Activated T-cell treated with anti-CD3 and anti-CD28 coated beads, Interleukin-2, amount 50 U/mL, for 48 hours (primary cell): ENCODE data around the gene NSL1.

Source experiments
- DNase-seq, 2 experiments: peaks; one replicate each; pipeline ENCODE4 v3.0.0-alpha.2; 2020

Gene NSL1

DNA sequence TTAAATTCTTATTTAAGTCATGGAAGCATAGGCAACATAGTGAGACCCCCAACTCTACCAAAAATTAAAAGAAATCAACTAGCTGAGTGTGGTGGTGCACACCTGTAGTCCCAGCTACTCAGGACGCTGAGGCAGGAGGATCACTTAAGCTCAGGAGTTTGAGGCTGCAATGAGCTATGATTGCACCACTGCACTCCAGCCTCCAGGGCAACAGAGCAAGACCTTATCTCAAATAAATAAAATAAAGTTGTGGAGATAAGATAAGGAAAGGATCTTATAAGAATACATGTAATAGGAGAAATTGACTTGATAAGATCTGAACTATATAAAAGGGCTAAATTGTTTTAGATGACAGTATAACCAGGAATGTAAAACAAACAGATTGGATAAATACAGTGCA, 89.7 kb downstream of the NSL1 start:
- peak in 1 of 2 experiments; percentile 25 for DNase-seq

DNA sequence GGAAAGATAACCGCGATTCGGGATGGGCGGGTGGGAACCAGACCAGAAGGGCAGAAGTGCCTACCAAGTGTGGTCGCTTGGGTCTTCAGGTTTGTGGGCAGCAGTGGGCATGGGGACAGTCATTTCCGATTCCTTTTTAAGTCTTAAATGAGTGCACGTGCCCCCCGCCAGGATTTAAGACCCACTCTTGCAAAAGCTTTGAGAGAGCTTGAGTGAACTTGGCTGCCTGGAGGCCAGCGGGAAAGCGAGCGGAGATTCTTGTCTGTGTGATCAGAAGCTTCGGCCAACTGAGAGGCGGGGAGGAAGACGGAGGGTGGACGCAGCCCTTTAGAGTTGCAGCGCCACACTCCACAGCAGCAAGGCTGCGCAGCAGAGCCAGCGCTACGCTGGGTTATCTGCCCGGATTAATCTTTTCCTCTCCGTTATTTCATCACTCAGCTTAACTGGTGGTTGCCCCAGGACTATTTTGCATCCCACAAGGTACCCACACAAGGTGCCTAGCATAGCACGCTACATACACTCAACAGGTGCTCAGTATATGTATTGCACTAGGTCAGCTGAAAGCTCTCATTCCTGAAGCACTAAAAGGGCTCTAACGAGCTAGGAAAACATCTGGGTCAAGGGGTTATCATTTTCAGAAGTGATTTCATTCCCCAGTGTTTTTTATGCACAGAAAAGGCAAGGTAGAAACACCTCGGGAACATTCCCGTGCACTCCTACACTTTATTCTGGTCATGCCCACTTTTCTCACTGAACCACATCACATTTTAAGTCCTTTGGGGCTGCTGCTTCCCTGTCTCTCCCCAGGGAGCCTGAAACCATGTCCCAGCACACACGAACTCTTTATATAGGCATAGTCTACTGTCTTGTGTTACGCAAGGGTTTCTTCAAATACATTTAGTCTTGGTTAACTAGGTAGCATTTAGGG, 90.4 kb downstream of the NSL1 start:
- peak; percentile 66 to 70 for DNase-seq

DNA sequence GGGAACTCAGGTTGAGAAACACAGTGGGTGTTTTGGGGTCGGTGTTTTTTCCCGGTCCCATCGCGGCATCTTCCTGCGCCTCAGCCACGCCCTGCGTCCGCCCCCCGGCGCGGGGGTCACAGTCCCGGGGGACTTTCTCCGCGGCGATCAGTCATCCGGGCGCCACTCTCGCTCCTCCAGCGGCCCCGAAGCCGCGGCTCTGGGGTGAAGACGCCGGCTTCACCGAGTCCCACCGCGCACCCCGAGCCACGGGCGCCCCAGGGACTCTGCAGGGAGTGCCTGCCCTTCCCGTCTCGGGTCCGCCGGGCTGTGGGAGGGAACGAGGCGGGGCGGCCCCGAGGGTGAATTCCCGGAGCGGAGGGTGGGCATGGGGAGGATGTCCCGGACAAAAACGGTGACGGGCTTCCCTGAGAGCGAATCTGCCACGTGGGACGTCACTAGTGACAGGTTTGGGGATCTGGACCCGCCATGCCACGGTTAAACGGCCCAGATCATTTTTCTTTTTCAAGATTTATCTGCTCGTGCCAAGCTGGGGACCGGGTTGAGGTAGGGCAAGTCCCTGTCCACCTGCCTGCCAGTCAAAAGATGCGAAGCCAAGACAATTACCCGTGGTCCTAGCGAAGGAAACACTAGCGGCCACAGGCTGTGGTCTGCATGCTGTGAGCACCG, 91.2 kb downstream of the NSL1 start:
- peak; percentile 84 to 87 for DNase-seq

DNA sequence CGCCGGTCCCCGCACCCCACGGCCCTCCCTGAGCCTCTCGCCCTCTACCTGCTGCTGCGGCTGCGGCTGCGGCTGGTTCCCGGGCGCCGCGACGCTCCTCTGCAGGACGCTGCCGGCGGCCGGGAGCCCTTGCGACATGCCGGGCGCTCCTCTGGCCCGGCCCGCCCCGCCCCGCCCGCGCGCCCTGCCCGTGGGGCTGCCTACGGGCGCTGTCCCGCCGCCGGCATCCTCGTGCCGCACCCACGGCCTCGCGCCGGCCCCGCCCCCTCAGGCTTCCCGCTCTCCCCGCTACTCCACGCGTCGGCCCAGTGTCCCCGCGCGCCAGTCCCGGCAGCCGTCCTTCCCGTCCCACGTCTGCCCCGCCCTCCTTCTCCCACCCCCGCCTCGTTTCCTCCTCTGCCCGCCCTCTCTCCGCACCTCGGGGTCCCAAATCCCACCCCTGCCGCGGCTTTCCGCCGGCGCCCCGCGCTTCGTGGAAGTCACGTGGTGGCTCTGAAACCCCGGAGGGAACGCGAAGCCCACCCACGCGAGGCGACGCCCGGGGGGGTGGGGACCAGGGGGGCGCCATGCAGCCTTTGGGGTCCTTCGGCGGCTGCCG, 91.9 kb downstream of the NSL1 start, which contains the start of gene BATF3:
BATF3 (minus strand) TSS at position 216 of the 598 bp plus-strand sequence; CDS start at position 138, 78 bp downstream.
- DNase-seq: no peak

DNA sequence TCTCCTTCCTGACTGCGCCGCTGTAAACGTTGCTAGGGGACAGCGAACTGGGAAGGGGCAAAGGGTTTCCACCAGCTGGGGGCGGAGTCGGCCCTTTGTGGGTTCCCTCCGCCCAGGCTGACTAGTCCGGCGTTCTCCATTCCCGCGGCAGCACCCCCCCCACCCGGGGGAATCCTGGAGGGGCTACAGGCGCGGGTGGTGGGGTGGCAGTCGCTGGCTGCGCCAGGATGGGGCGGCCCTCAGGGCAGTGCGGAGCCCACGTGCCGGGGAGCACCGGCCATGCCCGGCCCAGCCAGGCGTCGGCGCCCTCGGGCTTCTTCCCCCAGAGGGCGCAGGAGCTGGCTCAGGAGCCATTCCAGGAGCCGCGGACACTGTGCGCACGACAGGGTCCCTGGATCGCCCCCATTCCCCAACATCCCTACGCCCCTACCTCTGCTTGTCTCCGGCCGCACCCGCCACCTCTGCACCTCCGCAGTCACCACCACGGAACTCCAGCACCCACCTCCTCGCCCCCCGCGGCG, 92.4 kb downstream of the NSL1 start:
- peak; percentile 82 to 85 for DNase-seq

DNA sequence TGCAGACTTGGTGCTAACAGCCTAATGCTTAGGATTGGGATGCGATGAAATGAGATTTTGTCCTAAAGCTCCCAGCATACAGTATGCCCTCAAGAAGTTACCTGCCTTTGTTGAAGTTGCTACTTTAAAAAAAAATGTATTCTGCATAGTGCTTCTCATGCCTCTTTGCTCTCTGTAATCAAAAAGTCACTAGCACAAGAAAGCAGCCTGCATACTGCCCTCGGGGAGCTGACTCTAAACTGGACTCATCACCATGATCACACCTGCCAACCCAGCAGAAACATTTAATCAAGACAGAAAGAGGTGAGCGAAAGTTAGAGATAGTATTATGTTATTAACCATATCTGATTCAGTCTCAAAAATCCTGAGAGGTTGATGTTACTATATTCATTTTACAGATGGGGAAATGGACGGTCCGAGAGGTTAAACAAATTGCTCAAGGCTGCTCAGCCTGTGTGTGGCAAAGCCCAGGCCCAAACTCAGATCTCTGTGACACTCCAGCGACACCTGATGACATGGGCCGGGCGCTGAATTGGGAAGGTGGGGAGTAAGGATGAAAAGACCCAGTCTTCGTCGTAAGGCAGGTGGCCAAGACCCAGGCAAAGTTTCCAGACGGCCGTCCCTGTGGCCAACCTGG, 93.0 kb downstream of the NSL1 start:
- DNase-seq: no peak

DNA sequence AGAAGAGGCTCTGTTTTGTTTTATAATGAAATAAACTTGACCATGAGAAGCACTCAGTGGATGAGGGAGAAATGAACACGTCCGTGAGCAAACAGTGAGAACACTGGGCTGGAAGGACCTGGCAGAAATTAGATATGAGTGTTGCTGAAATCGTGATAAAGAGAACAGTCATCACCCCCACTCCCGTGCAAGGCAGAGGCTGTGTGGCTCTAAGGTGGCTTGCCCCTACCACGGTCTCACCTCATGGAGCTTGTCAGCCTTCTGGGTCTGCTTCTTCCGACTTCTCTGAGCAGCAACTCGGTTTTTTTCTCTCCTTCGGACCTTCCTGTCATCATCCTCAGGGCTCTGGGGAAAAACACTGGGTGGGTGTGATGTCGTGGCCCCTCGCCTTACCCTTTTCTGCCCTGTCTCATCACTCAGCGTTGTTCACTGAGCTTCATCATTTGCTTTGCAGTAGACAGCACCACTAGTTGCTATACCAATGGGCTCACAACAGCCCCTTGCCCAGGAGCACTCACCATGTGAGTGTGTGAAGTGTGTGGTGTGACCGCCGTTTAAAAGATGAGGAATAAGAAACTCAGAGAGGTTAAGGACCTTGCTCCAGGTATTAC, 94.8 kb downstream of the NSL1 start:
- DNase-seq: peak in 1 of 2 experiments; percentile 49

DNA sequence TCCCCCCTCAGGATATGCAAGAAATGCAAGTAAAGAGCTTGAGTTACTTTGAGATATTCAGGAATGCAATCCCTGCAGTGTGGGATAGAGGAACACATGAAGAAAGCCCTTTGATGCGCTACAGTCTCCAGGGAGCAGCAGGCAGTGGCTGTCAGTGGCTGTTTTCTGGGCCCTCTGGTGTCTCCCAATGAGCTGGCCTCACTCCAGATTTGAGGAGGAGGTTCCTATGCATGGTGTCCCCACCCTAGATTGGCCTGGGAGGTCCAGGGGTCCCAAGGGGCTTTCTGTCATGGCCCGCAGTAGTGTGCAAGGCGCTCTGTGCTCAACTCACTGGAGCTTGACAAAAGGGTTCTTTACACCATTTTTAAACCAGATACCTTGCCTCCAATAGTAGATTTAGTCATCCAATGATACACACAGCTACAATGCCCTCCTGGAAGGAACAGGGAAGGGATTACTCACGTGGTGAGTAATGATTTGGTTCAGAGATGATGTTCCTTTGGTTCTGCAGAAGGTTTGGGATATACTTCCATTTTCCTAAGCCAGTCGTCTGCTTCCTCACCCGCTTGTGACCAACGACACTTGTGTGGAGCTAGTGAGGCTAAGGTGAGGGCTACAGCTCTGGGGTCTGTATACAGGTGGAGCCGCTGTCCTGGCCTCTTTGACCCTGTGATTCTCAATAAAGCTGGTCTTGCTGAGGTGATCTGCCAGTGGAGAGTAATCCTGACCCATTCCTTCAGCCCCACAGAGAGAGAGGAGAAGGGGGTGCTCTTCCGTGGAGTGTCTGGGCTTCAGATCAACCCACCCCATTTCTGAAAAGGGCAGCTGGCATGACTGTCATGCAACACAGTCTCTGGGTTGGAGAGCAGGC, 98.6 kb downstream of the NSL1 start:
- DNase-seq: no peak

DNA sequence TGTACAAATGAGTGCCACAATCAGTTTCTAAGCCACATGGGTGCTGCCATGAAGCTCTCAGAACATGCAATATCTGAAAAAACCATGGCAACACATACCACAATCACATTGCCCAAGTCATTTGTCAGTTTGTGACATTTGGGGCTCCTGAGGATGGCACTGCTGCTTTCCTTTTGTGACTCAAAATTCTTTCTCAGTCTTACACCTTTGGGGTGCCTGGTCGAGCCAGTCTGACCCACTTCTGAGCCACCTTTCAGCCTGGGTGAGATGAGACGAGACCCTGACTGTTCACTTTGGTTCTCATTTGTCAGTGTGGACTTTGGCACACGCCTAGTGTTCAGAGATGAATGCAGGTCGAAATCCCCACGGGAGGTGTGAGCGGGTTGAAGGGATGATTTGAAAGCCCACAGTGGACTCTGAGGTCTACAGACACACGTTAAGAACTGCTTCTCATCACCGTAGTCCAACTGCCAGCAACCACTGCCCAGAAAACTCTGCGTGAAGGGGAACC, 100.0 kb downstream of the NSL1 start:
- DNase-seq: peak; percentile 67 to 68

DNA sequence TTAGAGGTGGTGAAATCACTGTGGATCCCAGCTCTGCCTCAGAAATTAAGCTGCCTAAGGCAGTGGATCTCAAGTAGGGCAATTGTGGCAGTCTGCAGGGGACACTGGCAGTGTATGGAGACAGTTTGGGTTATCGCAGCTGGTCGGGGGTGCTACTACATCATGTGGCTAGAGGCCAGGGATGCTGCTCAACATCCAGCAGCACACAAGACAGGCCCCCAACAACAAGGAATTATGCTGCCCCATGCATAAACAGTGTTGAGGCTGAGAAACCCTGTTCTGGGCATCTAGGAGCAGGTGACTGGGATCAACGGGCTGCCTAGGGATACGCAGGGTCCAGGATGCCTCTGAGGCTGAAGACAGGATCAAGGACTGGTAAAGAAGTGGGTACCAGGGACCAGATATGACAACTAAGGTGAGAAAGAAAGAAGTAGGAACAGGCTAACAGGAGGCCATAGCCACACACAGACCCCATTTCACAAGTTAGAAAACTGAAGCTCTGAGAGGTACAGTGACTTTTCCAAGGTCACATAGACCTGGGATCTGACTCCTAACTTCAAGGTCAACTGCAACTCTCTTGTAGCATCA, 100.7 kb downstream of the NSL1 start:
- DNase-seq: no peak

DNA sequence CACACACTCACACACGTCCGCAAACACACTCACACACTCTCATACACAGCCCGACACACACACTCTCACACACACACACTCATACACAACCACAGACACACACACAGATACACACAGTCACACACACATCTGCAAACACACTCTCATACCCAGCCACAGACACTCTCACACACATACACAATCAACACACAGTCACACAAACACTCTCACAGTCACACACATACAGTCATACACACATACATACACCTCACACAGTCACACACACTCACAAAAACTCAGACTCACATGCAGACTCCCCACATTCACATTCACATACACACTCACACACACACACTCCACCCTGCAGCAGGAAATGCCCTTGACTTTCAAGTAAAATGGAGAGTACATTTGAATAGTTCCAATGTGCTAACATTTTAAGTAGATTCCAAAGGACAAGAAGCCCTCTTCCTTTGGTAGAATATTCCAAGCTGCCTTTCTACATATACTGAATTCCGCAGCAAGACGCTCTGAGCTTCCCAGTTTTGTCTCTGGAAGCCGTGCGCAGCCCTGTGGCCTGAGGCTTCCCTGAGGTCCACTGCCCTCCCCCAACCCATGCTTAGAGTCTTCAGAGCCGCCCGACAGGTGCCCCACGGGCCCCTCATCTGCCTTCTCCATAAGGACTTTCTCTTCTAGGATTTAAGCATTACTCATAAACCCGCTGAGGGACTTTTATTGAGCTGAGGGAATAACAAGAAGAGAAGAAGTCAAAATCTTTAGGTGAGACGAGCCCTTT, 101.6 kb downstream of the NSL1 start:
- no peak for DNase-seq

DNA sequence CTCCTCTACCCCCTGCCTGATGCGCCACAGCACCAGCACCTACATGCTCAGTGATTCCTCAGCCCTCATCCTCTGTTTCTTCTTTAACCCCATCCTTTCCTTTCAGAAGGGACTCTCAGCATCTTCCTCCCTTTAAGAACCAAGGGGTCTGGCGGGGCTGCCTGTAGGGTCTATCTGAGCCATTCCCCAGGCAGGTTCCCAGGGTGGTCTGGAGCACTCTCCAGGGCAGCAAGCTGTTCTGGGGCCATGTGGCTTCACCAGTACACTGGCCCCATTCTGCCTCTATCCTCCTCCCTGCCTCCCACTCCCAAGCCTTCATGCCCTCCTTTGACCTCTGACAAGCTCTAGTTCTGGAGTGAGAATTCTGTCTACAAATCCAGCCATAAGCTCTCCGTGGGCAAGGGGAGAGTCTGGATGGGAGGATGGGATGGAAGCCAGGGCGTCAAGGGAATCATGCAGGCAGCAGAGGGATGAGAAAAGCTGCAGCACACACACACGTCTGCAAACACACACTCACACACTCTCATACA, 102.3 kb downstream of the NSL1 start:
- DNase-seq: no peak

DNA sequence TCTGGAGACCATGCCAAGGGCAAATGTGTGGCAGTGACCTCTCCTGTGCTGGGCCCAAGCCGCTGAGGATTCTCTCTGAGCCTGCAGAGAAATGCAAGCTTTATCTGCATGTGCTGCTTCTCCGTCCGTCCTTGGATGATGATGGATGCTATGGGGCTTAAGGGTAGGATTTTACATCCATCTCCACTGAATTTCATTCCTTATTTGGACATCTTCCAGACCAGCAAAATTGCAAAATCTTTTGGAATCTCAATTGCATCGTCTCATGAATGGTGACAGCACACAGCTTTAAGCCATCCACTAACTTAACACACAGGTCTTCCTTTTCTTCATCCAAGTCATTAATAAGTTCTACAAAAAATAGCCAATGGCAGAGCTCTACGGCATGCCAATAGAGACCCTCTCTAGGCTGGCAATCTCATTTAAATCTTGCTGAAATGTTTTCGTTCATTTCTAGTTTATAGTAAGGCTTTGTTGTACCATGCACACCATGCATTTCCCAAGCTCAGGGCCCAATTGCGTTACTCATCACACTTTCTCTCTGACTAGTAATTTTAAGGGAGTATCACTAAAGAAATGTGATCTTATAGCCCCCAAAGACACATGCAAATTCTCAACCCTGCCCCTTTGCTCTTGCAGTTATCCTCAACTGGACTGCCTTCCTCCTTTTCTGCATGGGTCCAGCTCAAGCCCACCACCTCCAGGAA, 103.1 kb downstream of the NSL1 start:
- no peak for DNase-seq

DNA sequence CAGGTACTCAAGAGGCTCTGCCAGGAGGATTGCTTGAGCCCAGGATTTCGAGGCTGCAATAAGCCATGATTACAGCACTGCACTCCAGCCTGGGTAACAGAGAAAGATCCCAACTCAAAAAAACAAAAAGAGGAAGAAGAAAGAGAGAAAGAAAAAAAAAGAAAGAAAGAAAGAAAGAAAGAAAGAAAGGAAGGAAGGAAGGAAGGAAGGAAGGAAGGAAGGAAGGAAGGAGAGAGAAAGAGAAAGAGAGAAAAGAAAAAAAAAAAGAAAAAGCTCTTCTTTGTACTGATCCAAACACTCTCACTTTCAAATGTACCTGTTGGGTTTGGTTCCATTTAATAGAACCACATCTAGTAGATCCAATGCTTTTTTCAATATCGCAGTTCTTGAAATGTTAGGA, 103.8 kb downstream of the NSL1 start:
- no peak for DNase-seq

DNA sequence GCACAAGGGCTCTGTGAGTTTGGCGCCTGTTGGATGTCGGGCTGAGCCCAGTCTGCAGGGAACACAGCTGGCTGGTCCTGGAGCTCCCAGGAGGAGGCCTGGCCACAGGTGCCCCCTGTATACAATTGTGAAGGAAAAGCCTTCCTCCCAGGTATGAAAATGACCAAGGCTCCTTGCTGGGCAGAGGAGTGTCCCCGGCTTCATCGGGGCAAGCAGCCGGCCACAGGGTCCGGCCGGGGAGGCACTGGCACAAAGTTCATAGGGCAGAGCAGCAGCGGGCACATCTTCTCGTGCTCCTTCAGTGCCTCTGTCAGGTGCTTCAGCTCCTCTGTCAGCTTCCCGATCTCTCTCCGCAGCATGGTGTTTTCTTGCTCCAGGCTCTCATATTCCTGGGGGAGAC, 105.0 kb downstream of the NSL1 start:
- DNase-seq: no peak

DNA sequence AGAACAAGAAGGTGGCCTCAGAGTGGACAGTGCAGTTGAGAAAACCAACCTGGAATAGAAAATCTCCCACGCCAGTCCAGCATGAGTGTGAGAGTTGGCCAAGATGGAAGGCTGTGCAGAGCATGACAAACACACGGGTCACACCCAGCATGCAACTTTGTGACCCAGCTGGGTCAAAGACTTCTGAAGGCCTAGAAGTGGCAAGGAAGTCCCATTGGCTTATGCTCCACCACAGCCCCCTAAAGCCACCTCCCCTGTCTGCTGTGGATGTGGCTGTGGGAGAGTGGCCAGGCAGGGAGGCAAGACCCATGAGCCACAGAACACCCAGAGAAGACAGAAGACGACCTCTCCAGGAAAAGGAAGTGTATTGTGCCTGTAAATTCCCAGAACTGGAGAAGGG, 105.5 kb downstream of the NSL1 start:
- DNase-seq: no peak

DNA sequence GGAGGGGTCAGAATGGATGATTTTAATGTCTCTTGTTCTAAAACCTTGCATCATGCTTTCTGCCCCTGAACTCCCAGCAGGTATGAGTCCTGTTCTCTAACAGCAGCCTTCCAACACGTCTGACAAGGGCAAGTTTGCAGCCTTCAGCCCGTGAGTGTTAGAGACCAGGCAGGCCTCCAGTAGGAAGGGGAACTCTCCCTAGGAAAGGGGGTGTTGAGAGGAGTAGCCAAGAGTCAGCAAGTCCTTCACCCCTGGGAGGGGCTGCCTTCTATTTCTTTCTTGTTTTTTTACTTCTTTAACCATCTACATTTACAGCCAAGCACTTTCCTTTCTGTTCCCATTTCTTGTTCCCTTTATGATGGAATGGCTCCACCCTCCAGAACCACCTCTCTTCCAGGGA, 106.1 kb downstream of the NSL1 start:
- DNase-seq: no peak

DNA sequence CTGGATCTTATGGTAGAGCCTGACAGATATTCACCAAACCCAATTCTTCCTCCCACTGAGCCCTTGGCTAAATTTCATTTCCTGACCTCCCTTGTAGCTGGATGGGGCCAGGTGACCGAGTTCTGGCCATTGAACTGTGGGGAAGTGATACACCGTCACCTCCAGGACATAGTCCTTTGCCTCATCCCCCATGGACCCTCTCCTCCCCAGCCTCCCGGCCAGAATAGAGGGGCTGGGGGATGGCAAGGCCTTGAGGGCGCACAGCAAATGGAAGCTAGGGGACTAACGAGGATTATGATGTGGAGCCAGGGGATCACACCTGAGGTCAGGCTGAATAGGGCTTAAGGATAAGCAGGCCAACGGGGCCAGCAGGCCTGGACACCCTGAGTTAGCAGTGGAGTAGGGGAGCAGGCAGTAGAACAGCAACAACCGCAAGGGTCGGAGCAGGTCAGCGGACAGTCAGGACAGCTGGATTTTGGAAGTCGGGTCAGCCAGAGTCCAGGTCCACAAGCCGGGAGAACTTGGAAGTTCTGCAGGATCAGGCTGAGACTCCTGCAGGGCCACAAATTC, 107.0 kb downstream of the NSL1 start:
- no peak for DNase-seq

DNA sequence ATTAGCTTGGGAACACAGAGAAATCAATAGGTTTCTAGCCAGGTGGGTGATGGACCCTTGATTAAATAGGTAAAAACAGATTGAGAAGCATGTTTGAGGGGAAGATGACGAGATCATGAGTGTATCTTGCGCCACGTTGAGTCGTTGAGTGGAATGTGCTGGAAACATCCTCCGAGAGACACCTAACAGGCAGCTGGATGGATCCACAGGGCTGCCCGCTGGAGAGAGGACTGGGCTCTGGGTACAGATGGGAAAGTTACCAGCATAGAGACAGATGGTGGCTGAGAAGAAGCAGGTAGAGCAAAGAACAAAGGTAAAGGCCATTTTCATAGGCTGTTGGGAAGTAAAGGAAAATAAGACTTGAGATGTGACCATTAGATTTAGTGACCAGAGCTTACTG, 107.5 kb downstream of the NSL1 start:
- DNase-seq: no peak
